ENCODE data around the gene CALD1. TPM values are rescaled to one million over a fixed set of nuclear protein-coding genes. Genes with fewer than 3 reads are reported as not detected.

Gene CALD1
- total RNA-seq, 1 donor, result 3,507 TPM

DNA sequence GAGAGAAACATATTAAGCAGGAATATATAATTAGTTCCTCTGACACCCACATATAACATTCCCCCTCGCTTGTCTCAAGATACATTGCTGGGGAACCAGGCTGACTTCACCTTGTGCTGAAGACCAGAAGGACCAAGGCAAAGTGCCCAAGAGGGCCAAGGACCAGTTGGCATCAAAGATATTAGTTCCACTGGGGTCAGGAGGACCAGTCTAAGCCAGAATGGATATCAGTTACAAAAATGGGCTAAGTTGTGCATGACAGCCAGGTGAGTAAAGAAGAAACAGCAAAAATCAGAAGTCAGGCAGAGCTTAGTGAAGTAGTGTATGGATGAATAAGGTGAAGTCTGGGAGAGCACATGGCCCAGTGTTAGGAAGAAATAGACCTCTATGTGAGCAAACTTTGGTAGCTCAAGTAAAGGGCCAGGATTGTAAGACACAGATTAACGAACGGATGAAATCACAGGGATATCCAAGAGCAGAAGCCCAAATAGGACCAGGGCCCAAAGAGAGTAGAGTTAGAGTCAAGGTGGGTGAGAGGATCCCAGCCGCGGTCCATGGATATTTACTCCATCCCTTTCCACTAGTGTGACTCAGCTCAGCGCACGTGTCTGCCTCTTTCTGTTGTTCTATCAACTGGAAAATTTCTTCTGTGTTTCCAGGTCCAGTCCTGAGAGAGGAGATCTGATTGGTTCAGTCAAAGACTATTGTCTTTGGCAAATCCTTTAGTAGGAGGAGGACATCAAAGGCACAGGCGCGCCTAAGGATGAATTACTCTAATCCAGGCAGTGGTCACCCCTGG is 5.0 kb downstream of the CALD1 start:
- peak overlapping the region; percentile 100 for H3K4me3 ChIP-seq (ENCODE audit: low read depth, low read length)
- peak; percentile 44 for DNase-seq (ENCODE audit: low read depth)
- TF ChIP-seq, protein P1, sequence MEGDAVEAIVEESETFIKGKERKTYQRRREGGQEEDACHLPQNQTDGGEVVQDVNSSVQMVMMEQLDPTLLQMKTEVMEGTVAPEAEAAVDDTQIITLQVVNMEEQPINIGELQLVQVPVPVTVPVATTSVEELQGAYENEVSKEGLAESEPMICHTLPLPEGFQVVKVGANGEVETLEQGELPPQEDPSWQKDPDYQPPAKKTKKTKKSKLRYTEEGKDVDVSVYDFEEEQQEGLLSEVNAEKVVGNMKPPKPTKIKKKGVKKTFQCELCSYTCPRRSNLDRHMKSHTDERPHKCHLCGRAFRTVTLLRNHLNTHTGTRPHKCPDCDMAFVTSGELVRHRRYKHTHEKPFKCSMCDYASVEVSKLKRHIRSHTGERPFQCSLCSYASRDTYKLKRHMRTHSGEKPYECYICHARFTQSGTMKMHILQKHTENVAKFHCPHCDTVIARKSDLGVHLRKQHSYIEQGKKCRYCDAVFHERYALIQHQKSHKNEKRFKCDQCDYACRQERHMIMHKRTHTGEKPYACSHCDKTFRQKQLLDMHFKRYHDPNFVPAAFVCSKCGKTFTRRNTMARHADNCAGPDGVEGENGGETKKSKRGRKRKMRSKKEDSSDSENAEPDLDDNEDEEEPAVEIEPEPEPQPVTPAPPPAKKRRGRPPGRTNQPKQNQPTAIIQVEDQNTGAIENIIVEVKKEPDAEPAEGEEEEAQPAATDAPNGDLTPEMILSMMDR (IDR thresholded peaks at IDR 0.05; ENCODE audit: insufficient read depth, low read depth, low read length), result no peak

DNA sequence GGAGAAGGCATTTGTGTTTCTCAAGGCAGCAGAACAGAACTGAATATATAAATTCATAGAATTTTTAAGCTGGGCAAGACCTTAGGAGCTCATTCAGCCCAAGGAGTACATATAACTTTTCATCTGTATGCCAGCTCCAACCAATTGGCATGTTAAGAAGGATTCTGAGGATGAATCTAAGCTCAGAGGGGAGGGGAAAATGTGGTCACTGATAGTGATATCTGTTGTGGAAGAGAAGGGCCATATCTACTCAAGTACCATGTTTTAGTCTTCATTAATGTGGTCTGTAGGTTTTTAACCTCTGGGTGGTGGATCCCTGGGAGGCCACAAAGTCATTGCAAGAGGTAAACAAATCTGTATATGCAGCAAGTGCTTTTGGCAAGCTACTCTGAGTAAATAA is 6.4 kb downstream of the CALD1 start:
- TF ChIP-seq, protein P1 (IDR thresholded peaks at IDR 0.05; ENCODE audit: insufficient read depth, low read depth, low read length), result no peak
- H3K4me3 ChIP-seq (ENCODE audit: low read depth, low read length), result peak overlapping the region; percentile 100
- DNase-seq (ENCODE audit: low read depth), result peak; percentile 41

DNA sequence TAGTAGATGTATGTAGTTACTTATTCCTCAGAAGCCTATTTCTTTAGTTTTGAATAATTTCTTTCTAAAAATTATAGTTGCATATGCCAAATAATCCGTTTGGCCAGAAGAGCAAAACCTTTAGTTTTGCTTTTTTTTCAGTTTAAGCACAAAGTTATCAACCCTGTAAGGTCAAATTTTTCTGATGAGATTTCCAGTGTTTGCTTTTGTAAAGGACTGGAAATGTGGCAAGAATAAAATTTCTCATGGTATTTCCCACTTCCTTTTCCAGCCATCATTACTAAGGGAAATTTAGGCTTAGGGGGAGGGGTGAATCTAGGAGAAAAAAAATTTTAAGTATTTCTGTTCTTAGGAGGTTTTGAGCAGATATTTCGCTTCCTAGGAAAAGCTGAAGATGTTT is 7.6 kb downstream of the CALD1 start:
- TF ChIP-seq, protein P1 (IDR thresholded peaks at IDR 0.05; ENCODE audit: insufficient read depth, low read depth, low read length), result no peak
- peak overlapping the region; percentile 100 for H3K4me3 ChIP-seq (ENCODE audit: low read depth, low read length)
- DNase-seq (ENCODE audit: low read depth), result peak; percentile 33

DNA sequence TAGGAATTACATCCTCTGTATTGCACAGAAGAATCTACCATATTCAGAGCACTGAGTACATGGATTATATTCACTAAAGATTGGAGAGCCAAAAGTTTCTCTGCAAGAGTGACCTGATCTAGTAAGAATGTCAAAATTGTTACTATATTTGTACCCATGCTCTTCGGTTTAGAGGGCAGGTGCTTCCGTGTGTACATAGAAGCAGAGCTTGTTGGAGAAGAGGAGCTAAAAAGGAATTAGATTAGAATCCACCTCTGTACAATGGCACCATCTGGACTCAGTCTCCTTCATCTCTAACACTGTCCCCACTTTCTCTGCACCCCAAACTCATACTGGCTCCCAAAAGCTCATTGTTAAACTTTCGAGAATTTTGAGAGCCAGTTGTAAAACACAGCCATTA is 8.3 kb downstream of the CALD1 start:
- TF ChIP-seq, protein P1 (IDR thresholded peaks at IDR 0.05; ENCODE audit: insufficient read depth, low read depth, low read length), result no peak
- peak overlapping the region; percentile 100 for H3K4me3 ChIP-seq (ENCODE audit: low read depth, low read length)
- peak; percentile 8 for DNase-seq (ENCODE audit: low read depth)

GRCh38 chr7:134788191-134788590 is 8.8 kb downstream of the CALD1 start:
- DNase-seq (ENCODE audit: low read depth), result peak; percentile 18
- TF ChIP-seq, protein P1 (IDR thresholded peaks at IDR 0.05; ENCODE audit: insufficient read depth, low read depth, low read length), result no peak
- H3K4me3 ChIP-seq (ENCODE audit: low read depth, low read length), result peak overlapping the region; percentile 100

GRCh38 chr7:134789967-134790685 is 10.7 kb downstream of the CALD1 start:
- H3K4me3 ChIP-seq (ENCODE audit: low read depth, low read length), result peak overlapping the region; percentile 13
- TF ChIP-seq, protein P1 (IDR thresholded peaks at IDR 0.05; ENCODE audit: insufficient read depth, low read depth, low read length), result no peak
- peak; percentile 87 for DNase-seq (ENCODE audit: low read depth)

Data from fibroblast of villous mesenchyme (primary cell).